ENCODE results near the gene ZDHHC14.
"Not testable (repeated sequence)": the region's sequence is repeated elsewhere in the genome, so short reads cannot be mapped to it uniquely, and the experiment has no call there.

Gene ZDHHC14

DNA sequence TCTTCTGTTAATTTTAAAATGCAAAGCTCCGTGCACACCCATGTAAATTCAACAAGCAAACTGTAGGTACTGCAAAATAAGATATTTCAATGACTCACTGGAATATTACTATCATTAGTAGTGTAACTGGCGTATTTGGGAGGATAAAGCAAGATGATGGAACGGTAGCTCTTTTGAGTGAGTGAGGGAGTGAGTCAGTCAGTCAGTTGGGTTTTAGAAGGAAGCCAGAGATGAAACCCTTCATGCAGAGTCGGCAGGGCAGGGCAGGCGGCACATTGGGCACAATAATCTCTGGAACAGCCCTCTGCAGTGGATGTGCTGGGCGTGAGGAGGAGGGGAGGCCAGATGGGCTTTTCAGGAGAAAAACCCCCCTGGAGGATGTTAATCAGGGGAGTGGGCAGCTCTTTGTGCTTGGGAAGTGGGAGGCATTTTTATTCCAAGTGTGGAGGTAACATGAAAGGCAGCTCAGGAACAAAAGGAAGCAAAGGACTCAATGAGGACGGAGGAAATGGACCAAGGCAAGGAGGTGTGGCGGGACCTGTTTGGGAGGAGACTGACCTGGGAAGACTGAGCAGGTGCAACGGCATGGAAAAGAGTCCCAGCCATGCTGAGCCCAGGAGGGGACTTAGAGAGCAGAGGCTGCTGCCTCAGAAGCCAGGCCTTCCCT, 171.2 kb downstream of the ZDHHC14 start:
- no peak for DNase-seq (ENCODE audit: low read depth)

DNA sequence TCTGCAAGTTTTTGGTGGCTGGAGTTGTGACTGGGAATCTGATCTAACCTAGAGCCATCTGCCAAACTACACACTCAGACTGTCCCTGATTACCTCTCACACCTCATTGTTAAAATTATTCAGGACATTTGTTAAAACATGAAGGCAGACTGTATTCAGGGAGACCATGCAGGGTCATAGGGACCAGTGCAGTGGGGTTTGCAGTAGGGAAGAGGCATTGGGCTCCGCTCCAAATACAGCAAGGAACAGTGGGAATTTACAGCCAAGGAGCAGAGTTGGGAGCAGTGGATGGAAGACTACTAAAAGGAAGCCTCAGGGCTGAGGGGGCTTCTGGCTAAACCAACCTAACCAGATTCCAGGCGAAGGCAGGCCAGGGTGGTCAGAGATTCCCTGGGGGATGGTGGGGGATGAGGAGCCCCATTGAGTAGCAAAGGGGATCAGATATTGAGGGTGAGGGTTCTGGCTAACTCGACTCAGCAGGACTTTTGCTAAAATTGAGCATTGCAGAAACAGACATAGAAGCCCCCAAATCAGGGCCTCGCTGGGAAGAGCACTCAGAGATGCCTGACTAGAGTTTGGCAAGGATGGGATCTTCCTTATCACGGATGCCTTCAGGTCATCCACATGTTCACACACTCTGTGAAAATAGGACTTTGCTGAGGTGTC, 172.0 kb downstream of the ZDHHC14 start:
- DNase-seq (ENCODE audit: low read depth), result no peak

DNA sequence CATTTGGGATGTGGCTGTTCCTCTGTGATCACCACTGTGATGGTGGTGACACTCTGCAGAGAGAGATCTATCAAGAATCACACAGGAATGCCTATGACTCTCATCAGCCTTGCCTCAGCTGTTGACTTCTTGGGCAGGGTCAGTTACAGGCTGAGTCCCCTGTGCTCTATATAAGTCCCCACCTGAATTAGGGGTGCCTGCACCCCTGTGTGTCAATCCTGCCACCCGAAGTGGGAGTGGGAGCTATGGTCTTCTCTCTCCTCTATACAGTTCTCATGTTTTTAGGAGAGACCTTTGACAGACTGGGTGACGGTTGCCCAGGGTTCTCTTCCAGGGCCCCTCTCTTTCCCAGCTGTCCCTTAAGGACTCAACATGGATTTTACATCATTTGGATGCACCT, 173.8 kb downstream of the ZDHHC14 start:
- no peak for DNase-seq (ENCODE audit: low read depth)

DNA sequence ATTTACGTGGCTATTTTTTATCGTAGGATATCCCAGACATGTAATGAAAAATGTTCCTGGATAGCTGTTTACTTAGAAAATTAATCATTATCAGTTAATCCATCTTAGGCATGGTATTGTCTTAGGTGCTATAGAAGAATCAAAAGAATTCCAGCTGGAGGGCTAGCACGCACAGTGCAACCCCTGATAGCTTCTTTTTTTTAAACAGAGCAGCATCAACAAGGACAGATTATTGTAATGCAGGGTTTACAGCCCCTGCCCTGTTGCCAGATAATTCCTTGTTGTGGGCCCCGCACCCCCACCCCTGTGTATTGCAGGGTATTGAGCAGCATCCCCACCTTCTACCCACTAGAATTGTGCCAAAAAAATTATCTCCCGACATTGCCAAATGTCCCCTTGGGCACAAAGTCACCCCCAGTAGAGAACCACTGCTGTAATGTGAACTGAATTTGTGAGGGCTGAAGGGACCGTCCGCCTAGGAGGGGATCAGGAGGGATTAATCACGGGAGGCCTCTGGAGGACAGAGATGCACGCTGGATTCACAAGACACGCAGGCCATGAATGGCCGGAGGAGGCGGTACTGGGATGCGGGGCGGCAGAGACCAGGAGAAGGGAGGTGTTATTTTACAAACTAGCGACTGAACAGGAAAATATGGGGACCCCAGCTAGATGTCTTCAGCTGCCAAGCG, 174.6 kb downstream of the ZDHHC14 start:
- DNase-seq (ENCODE audit: low read depth), result no peak

DNA sequence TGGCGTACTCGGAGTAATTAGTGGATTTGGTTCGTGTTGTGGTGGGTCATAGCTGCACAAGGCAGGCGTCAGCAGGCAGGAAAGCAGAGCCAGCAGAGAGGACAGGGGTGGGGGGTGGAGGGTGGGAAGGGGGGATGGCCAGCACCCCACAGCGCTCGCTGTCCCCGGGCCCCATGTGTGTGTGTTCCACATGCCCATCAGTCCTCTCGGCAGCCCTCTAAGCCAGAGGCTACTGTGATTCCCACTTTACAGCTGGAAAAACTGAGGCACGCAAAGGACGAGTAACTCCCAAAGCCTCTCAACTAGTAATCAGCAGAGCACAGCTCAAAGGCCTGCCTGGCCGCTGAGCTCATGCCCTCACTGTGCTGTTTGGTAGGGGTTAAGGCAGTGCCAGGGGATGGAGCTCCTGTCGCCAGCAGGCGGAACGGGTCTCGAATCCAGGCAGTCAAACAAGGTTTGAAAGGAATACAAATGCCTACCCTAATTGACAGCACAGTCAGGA, 175.2 kb downstream of the ZDHHC14 start:
- DNase-seq (ENCODE audit: low read depth), result no peak

DNA sequence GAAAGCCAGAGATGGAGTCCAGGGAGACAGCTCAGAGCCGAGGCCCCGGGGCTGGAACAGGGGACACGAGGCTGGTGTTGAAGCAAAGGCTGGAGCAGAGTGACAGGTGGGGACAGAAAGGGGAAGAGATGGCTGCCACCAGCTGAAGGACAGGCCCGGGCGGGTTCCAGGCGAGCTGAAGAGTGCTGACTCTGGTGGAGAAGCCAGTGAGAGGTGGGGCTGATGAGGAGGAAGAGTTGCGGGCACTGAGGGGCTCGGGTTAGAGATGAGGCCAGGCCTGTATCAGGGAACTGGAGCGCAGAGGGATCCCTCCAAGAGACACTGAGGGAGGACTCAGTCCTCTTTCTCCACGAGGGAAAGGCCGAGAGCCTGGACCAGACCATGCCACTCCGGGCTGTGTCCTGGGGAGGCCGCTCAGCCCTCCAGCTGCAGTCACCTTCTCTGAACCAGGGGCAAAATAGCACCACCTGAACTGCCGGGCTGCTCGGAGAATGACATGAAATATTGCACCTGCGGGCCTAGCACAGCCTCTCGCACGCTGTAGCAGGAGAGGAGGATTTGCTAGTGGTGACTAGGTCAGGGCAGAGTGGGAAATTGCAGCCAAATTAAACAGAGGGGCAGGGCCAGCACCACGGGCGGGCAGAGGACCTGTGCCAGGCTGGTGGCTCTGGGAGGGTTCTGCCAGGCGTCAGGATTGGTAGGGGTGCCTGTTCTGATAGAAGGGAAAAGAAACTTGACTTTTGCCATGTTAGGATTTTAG, 175.9 kb downstream of the ZDHHC14 start:
- DNase-seq (ENCODE audit: low read depth), result no peak

DNA sequence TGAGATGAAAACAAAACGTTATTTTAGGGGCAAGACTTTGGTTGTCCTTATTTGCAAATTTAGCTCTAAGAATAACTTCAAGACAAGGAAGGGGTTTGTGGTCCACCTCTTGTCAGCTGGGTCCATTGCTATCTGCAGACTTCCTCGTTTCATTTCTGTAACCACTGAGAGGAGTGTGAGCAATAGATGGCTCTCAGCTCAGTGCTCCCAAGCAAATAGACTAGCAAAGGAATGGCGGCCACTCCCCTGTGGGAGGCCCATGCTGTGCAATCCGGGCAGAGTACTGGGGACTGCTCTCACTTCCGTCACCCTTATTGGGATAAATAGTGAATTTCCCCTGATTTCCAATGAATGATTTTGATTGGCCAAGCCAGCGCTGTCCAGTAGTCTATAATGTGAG, 176.6 kb downstream of the ZDHHC14 start:
- no peak for DNase-seq (ENCODE audit: low read depth)

DNA sequence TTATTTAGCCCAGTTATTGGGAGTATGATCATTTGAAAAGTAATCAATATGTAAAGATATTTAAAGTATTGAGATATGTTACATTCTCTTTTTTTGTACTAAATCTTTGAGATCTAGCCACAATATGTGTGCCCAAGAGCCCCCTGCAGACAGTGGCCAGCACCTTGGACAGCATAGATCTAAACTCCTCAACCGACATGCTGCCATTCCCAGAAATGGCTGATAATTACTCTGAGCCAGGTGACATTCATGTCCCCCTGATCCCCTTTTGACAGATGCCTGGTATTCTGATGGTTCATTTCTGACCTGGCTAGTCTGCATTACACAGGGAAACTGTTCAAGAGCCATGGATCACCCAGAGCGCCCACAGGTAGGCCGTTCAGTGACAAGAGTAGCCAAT, 177.1 kb downstream of the ZDHHC14 start:
- DNase-seq (ENCODE audit: low read depth), result no peak

DNA sequence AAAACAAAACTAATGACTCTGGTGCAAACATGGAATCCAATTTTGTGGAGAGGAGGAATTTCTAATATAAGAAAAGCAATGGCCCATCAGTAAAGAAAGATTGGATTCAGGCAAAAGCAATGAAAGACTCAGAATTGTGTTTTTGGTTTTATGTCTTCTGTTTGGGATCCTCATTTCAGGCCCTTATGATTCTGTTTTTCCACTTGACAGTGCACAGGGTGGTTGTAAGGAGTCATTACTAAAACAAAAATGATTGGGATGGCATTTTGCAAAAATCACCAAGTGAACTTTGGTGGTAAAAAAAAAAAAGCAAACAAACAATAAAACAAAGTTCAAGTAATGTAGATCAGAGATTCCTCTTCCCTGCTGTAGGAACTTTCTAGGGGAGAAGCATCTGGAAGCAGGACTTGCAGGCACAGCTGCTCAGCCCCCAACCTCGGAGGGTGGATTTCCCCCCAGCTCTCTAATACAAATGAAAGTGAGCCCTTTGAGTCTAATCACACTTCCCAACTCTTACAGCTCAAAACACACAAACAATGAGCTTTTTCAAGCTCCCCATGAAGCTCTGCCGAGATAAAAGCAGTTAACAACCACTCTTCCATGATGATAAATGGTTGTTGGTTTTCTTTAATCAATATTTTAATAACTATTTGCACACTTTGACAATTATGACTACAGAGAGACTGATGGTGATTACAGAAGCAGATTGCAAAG, 177.7 kb downstream of the ZDHHC14 start:
- no peak for DNase-seq (ENCODE audit: low read depth)

DNA sequence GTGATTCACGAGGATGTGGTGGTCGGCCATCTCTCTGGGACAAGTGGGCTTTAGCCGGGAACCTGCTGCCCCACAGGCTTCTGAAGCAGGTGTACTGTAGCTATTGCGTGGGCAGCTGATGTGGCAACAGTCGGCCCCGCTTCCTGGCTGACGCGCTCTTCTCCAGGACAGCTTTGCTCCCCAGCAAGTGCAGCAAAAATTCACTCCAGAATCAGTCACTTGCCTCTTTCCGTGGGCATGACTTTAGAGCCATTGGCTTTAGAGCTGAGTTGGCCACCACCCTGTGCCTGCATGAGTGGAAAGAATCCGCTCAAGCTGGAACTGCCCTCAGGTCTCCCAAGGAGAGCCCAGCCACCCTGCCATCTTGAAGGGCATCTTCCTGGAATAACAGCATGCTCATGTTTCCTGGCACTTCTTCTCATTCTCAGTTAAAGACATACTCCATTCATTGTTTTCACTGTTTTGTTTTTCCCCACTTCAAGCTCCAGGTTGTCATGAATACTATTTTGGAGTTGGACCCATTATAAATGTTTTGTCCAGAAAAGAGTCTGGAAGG, 178.3 kb downstream of the ZDHHC14 start:
- DNase-seq (ENCODE audit: low read depth), result no peak

DNA sequence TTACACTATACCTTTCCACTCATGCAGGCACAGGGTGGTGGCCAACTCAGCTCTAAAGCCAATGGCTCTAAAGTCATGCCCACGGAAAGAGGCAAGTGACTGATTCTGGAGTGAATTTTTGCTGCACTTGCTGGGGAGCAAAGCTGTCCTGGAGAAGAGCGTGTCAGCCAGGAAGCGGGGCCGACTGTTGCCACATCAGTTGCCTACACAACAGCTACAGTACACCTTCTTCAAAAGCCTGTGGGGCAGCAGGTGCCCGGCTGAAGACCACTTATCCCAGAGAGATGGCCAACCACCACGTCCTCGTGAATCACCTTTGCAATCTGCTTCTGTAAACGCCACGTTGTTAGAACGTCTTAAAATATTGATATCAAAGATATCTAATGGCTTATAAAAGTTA, 179.1 kb downstream of the ZDHHC14 start:
- not testable (repeated sequence) for DNase-seq (ENCODE audit: low read depth)

DNA sequence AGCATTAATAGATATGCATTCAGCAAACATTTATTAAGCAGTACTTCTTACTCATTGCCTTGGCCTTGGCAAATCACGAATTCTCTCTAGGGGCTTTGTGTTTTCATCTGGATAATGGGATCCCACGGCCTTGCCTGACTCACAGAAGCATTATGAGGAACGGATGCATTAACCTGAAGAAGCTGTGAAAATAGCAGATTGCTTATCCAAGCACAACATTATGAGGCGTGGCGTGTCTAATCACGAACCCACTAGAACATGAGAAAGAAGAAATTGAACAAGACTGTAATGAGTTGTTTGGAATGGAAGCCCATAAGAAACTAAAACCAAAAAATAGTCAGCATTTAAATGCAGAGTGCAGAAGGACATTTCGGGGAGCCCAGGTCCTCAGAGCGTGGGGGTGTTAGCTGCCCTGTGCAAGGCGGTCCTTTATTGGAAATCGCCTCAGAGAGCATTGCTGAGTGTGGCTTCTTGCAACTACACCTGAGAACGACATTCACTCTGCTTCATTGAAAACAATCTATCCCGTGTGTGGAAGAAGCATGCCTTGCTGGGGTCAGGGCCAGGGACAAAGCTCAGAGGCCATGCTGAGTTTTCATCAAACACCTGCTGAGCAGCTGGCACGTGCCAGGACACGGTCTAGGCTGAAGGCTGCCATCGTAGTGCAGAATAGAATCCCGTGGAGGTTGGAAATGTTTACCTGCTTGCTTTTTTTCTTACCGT, 179.9 kb downstream of the ZDHHC14 start:
- DNase-seq (ENCODE audit: low read depth), result no peak

DNA sequence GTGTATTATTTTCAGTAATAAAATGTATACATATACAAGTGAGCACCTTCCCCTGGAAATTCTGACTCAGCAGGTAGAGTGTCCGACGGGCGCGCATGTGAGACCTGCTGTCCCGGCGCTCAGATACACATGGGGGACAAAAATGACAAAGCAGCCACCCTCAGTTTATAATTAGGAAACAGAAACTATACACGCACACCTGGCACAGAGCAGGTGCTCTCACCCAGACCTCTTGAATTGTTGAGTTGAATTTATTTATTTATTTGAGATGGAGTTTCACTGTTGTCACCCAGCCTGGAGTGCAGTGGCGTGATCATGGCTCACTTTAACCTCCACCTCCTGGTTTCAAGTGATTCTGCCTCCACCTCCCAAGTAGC, 180.4 kb downstream of the ZDHHC14 start:
- no peak for DNase-seq (ENCODE audit: low read depth)

DNA sequence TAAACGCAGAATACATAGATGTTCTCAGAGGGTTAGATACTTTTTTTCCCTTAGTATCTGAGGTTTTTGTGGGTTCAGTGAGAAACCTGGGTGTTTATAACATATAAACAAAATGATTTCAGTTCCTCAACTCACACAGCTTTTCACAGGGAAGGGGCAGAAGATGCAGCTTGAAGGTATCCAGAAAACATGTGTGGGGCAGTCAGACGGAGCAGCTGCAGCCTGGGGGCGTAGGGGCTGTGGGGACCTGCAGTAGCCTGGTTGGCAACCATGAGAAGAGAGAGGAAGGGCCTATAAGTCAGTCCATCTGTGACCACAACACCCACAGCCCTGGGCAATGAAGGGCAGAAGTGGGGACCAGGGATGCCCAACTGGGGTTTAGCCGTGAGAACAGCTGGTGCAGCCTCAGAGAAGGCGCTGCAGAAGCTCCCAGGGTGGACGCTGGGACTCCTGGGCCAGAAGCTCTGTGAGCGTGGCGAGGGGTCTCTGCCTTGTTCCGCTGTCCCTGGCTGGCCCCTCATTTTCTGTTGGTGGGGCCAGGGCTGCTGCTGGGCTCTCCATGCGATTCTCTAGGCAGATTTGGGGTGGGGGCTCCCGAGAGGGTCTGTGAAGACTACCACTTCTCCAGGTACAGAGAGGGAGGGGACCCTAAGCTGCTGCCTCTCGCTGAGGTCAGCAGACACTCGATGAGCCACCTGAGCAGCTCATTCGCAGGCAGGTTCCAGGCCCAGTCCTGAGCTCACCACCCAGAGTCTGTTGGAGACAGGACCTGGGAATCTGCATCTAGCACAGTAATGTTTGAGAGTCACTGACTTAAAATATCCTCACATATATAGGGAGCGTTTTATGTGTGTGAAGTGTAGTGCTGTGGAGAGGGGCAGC, 181.2 kb downstream of the ZDHHC14 start:
- DNase-seq (ENCODE audit: low read depth), result no peak

DNA sequence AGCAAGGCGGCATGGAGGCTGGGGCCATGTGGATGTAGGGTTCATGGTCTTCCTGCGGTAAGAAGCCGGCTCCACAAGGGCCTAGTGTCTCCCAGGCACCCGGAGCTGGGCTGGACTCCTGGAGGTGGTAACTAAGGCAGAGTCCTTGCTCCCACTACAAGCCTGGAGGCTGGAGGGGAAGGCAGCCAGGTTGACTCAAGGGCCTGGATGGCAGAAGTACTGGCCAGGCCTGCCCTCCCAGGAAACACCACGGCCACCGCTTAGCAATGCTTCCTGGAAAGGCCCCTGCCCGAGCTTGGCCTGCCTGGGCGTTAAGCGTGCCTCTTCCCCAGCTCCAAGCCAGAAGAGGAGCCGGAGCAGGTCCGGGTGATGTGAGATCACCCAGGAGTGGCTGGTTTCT, 182.0 kb downstream of the ZDHHC14 start:
- DNase-seq (ENCODE audit: low read depth), result no peak

DNA sequence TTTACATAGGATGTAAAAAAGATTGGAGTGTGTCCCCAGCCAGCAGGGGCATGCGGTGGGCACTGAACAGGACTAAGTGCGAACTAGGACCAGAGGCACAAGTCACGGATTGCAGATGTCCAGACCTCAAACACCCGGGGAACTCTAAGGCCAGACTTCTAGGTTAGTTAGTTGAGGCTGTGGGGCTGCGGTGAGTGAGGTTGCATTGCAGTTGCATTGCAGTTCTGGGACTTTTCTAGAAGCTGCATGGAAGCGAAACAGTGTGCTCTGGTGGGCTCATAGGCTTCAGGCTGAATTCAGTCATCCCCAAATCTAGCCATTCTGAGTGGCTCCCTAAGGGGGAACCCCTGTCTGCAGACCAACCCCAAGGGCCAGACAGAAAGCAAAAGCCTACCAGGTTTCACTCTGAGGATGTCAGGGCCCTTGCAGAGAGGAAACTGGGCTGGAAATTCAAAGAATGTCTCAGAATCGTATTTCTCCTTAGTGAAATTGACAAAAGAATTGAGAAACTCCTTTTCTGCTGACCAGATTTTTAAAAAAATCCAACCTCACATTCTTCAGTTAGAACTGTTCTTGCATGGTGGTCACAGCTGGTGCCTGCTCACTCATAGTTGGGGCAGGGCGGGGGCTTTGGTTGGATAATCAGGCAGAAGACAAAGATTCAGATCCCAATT, 182.8 kb downstream of the ZDHHC14 start:
- no peak for DNase-seq (ENCODE audit: low read depth)

DNA sequence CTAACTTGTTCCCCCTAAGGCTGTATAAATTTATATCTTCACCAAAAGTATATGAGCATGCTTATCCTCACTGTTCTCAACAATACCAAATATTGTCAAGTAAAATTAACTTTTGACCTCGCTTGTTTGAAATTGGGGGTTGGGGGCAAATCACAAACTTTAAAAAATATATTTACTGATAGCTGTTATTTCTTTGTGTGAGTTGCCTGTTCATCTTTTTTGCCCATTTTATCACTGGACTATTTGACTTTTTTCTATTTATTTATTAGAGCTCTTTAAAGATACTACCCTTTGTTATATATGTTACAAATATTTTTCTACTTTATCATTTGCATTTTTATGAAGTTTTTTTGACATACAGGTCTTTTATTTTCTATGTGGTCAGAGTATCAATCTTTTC, 187.7 kb downstream of the ZDHHC14 start:
- DNase-seq (ENCODE audit: low read depth), result no peak

DNA sequence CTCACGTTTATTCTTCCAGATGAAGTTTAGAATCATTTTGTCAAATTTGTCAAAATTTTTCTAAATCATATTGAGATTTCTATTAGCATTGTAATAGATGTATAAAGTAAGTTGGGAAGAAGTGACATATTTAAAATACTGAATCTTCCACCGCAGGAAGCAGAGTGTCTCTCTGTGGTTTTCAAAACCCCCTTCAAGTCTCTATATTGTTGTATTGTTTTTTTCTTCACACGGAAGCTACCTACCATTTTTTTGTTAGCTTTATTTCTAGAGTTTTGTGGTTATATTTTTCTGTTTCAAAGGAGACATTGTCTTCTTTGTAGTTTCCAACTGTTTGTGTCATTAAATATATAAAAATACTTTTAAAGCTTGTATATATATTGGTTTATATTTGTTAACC, 188.6 kb downstream of the ZDHHC14 start:
- no peak for DNase-seq (ENCODE audit: low read depth)

DNA sequence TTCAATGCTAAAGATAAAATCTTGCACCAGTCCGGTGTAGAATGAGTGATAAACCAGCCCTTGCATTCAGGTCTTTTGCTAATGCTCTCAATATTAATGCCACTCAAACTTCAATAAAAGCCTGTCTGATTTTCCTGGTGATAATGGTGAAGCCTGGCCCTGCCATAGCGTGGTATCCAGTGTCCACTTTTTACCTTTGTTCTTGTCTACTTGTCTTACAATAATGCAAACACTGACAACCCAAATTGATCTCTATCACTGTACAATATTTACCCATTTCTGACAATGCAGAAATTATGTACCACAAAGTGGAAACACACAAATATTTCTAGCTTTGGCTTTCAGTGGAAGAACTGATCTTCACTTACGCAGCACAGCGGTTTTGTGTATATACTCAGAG, 189.1 kb downstream of the ZDHHC14 start:
- DNase-seq (ENCODE audit: low read depth), result no peak

Measured in stimulated activated CD8-positive, alpha-beta memory T cell treated with anti-CD3 and anti-CD28 coated beads, Interleukin-12 subunit alpha, Interleukin-12 subunit beta, amount 100 ng/mL, for 4 hours (primary cell).